NOMO-1 treated with DMSO at 0.1 percent for 48 hours (cell line): ENCODE data around the gene ZNF57.
A peak's percentile ranks its signal among the peaks of the same experiment; 100 is the strongest.
"Not testable (repeated sequence)": the region's sequence is repeated elsewhere in the genome, so short reads cannot be mapped to it uniquely, and the experiment has no call there.

Source experiments
- DNase-seq: peaks from one replicate; lab custom pipeline; 2025; ENCODE audit not compliant: unreplicated experiment; lab: John Stamatoyannopoulos, UW

Gene ZNF57

DNA sequence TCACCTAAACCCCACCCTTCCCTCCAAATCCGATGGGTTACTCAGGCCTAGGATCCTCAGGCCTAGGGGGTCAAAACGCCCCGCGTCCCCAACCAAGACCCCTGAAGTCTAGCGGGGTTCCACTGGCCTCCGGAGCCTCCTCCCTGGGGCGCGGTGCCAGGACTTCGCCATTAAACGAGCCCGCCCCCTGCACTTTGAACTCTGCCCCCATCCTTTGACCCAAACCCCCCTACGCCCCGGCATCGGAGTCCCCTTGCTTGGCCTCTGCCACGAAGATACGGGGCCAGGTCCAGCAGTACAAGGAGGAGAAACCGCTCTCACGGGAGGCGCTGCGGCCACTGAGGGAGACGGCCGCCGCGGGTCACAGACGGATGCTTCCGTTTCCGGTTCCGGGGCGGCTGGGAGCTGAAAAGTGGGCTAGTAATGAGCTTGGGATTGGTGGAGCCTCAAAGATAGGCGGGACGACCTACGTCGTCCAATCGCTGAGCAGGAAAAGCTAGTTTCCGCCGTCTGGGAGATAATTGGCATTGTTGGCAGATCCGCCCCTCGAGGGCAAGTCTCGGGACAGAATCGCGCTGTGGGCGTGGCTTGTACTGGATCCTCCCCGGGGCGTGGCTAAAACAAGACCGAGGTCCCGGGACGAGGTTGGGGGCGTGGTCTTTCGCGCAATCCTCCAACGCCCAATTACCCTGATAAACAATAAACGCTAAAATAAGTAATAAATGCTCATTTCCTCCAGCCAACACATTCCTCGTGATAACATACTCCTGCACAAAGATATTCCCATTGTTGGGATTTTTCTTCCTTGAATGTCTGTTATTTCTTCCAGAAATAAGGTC is 49.8 kb downstream of the ZNF57 start:
- DNase-seq, result peak; percentile 98

DNA sequence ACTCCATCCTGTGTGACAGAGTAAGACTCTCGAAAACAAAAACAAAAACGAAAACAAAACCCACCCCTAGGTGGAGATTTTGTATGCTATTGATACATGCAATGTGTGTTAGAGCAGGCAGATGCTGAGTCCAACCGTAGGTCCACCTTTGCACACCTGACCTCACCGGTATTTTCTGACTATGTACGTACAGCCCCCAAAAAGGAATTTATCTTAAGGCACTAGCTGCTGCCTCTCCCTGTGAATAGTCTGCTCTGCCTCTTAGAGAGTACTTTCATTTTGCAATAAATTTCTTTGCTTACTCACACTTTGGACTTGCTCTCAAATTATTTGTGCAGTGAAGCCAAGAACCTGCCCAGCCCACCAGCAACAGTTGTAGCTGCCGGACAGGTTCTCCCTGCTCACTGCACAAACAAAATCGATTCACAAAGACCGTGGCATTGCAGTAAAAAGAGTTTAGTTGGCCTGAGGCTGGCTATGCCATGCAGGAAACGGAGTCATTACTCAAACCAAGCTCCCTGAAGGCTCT is 52.3 kb downstream of the ZNF57 start:
- DNase-seq, result no peak

DNA sequence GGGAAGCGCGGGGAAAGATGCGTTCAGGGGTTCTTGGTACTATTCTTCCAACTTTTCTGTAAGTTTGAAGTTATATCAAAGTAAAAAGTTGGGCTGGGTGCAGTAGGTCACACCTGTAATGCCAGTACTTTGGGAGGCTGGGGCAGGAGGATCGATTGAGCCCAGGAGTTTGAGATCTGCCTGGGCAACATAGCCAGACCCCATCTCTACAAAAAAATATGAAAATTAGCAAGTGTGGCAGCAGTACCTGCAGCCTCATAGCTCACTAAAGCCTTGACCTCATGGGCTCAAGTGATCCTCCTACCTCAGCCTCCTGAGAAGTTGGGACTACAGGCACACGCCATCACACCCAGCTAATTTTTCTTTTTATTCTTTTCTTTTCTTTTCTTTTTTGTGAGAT is 56.4 kb downstream of the ZNF57 start:
- no peak for DNase-seq

DNA sequence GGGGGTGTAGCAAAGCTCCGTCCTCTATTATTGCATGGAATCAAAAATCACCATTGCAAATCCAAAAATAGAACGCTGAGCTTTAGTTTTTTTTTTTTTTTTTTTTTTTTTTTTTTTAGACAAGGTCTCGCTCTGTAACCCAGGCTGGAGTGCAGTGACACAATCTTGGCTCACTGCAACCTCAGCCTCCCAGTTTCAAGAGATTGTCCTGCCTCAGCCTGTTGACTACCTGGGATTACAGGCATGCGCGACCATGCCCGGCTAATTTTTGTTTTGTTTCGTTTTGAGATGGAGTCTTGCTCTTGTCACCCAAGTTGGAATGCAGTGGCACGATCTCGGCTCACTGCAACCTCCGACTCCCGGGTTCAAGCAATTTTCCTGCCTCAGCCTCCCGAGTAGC is 59.4 kb downstream of the ZNF57 start:
- DNase-seq, result no peak

DNA sequence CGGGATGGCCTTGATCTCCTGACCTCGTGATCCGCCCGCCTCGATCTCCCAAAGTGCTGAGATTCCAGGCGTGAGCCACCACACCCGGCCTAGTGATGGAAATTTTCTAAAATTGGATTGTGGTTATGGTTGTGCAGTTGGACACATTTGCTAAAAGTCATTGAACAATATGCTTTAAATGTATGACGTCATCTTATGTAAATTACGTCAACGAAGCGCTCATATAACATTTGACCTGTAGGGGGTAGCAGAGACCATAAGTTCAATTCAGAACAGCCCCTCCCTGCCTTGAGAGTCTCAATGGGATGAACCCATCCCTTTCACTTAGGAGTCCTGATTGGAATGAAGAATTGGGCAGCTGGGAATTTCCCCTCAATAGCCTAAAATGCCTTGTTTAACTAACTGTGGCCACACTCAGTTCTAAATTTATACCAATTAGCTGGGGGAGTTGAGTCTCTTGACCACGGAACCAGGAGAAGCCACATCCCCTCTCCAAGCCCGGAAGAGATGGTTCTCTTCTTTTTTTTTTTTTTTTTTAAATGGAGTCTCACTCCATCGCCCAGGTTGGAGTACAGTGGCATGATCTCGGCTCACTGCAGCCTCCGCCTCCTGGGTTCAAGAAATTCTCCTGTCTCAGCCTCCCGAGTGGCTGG is 61.4 kb downstream of the ZNF57 start:
- DNase-seq, result peak; percentile 59

DNA sequence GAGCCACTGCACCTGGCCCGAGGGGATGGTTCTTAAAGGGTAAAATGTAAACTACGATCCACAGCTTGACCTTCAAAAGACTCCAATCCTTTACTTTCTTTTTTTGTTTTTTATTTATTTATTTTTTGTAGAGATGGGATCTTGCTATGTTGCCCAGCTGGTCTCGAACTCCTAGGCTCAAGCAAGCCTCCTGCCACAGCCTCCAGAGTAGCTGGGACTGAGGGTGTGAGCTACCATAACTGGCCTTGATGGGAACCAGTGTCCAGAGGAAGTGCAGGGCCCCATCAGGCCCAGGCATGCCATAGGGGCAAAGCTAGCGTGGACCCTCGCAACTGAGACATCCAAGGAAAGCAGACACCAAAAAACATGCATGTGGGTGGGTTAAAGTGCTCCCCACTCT is 62.4 kb downstream of the ZNF57 start:
- DNase-seq, result no peak

DNA sequence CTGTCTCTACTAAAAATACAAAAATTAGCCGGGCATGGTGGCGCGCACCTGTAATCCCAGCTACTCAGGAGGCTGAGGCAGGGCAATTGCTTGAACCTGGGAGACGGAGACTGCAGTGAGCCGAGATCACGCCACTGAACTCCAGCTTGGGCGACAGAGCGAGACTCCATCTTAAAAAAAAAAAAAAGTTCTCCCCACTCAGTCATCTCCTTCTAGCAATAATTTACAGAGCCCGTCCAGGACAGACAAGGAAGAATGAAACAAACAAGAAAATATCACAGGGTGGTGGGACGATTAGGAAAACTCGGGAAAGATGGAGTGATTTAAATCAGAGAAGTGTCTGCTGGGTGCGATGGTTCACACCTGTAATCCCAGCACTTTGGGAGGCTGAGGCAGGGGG is 62.9 kb downstream of the ZNF57 start:
- not testable (repeated sequence) for DNase-seq

DNA sequence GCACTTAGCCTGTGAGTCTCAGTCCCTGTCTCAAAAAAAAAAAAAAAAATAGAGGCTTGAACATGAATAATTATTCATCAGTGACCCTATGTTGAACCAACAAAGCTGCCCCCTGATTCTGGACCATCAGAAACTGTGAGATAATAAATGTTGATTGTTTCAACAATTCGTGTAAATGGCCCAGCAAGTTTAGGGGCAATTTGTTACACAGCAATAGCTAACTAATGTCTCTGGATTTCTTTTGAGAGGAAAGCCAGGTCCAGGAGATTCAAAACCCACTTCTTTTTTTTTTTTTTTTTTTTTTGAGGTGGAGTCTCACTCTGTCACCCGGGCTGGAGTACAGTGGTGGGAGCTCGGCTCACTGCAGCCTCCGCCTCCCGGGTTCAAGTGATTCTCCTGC is 64.1 kb downstream of the ZNF57 start:
- no peak for DNase-seq

DNA sequence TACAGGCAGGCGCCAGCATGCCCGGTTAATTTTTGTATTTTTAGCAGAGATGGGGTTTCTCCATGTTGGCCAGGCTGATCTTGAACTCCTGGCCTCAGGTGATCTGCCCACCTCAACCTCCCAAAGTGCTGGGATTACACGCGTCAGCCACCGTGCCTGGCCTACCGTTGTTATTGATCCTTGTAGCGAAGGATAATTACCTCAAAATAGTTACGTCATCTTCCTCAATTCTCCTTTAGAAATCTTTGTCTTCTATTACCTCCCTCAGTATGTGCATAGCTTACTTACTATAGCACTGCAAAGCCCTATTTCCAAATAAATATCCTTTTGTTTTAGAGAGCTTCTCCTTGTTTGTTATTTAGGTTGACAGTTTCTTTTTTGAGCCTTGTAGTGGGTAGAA is 67.2 kb downstream of the ZNF57 start:
- no peak for DNase-seq
